Thoracic aorta endothelial cell (primary cell): ENCODE data around the gene MORF4L1. TPM values are rescaled to one million over a fixed set of nuclear protein-coding genes. Genes with fewer than 3 reads are reported as not detected.

Source experiments
- small RNA-seq: library from RNA; depleted of rRNA; stranded (forward); fragments of <200 nt; gene quantifications from one replicate; pipeline ENCODE3, GENCODE V24; 2012
- total RNA-seq: library from RNA; depleted of rRNA; stranded (reverse); fragments of >200 nt; gene quantifications from 2 replicates; pipeline ENCODE4 v1.2.3, GENCODE V29; 2012

The MORF4L1 gene
- 298 and 414 TPM in 2 replicates for total RNA-seq

DNA sequence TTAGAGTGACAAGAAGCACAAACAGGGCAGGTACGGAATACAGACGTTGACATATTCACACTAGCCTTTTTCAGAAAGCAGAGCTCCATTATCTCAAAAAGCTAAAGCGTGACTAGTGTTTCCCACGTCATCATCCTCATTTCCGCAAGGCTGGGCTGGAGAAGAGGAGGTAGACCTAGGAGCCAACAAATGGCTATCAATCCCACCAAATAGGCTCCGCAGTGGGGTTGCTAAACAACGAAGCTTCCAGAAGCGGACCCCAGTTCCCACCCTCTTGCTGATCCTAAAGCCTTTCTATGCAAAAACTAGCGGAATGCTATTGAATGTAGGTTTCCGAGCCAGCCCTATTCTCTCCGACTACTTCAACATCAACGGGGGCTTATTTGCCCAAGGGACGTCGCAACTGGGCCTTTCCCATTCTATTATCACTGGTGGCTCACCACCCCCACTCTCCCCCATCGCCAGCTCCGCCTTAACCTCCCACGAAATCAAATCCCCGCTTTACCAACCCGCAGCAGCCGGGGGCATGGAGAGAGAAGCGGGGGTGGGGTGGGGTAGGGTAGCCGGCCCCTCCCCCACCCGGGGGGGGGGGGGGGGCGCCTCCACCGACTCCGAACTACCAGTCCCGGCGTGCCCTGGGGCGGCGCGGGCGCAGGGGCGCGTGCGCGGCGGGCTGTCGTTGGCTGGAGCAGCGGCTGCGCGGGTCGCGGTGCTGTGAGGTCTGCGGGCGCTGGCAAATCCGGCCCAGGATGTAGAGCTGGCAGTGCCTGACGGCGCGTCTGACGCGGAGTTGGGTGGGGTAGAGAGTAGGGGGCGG, at the start of gene MORF4L1:
Gene MORF4L1, plus strand, starts transcription at position 736 of the 817 bp plus-strand sequence. CDS start 128 bp downstream, outside the sequence.

GRCh38 chr15:78944669-78945407, 72.1 kb downstream of the MORF4L1 start, which contains the start of gene CTSH:
CTSH (minus strand) TSS chr15:78945046; CDS start chr15:78944981, 65 bp downstream.

Small RNAs within 50 kb of the gene (small RNA-seq; reads per million reads assigned to genes)
- gene RNU6-415P, result not detected

Other genes starting within 250 kb of the MORF4L1 start
- gene CHRNB4, start 231.7 kb upstream of the MORF4L1 start, total RNA-seq, result not detected in 2 replicates
- gene ADAMTS7, start 61.4 kb upstream of the MORF4L1 start, total RNA-seq, result 7.2 and 18.9 TPM in 2 replicates
- 1.1 and 3.6 TPM in 2 replicates for gene CTSH, start 72.2 kb downstream of the MORF4L1 start, total RNA-seq
- not detected in 2 replicates for gene RASGRF1, start 217.9 kb downstream of the MORF4L1 start, total RNA-seq